NOMO-1 treated with dmso at 0.1 percent for 144 hours (cell line): ENCODE results near the gene DLG2.

Experiments used
- DNase-seq: peaks from one replicate; lab custom pipeline; 2025; ENCODE audit not compliant: unreplicated experiment; lab: John Stamatoyannopoulos, UW

DLG2 gene

DNA sequence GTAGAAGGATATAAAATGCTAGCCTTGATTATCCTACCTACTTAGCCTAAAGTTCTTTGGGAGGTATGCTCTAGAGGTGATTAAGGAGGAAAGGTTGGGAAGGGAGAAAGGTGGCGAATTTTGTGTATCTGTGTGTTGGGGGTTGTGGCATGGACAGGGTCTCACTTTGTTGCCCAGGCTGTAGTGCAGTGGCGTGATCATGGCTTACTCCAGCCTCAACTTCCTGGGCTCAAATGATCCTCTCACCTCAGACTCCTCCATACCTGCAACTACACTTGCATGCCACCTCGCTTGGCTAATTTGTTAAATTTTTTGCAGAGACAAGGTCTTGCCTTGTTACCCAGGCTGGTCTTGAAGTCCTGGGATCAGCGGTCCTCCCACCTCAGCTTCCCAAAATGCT, 1094.8 kb downstream of the DLG2 start:
- DNase-seq: no peak

DNA sequence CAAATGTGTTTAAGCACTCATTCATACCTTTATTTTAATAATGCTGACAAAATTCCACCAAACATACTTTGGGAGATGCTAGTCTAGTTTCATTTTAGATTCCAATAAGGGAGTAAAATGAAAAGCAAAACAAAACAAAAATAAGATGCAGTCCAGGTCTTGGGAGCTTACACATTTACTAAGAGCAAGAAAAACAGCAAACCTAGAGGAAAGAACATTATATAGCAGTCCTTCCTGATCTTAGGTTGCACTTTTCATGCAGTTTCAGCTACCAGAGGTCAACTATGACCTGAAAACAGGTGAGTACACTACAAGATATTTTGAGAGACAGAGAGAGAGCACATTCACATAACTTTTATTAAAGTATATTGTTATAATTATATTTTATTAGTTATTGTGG, 1100.9 kb downstream of the DLG2 start:
- no peak for DNase-seq

DNA sequence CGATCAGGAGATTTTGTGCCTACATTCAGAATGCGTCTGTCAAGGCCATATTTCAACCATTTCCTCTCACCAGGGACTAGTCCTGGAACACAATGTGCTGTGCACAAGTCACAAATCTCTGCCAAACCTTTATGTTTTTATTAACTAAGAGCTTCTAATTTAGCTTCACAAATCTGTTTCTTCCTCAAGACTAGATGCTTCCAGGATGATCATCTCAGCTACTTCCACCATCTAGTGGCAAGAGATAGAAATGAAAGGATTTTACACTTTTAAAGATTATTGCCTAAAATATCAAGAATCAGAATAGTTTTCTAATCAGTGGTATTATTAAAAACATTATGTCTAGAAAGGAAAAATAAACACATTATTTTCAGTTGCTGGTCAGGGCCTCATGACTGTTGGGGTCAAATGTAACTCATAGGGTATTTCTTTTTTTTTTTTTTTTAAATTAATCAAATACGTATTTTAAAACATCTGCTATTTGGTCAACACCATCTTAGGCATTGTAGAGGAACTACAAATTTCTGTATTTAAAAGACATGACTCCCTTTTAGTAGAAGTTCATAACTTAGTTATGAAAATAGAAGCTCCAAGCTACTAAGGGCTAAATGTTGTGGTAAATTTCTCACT, 1102.6 kb downstream of the DLG2 start:
- no peak for DNase-seq

DNA sequence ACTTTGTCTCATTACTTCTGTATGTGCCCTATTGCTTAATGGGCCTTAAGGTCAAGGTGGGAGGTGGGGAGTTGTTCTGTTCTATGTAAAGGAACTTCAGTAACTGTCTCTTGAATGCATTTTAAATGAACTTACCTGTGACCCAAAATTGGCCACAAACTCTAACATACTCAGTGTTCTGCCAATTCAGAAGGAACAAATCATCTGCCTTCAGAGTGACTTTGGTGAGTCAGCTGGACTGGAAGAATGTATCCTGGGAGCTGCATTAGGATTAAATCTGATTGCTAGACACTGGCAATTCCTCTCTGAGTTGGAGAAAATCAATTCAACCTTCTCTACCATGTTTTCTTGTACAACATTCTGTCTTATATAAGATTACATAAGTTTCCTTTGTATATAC, 1104.8 kb downstream of the DLG2 start:
- no peak for DNase-seq

DNA sequence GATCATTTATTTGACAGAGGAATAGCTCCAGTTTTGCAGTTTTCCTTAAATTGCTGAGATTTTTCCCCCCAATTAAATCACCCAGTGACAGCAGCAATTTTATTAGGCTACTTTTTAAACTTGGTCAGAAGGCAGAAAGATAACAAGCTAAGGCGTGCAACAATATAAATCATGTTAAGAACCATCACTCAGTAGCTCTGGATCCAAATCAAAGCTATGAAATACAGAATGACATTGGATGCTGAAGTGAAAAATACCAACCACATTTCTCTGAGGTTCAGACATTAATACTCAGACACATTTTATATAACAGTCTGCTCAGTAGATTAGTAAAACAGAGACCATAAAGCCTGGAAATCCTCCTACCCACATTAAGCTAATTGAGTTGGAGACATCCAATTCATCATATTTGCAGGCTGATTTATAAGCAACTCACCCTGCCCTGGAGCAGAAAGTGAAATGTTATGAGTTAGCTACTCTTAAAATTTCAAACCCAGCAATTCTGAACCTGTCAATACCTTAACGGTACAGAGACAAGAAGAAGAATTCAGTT, 1108.4 kb downstream of the DLG2 start:
- no peak for DNase-seq

DNA sequence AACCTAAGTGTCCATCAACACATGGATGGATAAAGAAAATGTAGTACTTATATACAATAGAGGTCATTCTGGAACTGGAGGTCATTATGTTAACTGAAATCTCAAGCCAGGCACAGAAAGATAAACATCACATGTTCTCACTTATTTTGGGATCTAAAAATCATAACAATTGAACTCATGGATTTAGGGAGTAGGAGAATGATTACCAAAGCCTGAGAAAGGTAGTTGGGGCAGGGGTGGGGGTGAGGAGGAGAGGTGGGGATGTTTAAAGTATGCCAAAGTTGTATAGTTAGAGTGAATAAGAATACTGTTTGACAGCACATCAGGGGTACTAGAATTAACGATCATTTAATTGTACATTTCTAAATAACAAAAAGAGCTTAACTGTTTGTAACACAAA, 1112.7 kb downstream of the DLG2 start:
- DNase-seq: no peak

DNA sequence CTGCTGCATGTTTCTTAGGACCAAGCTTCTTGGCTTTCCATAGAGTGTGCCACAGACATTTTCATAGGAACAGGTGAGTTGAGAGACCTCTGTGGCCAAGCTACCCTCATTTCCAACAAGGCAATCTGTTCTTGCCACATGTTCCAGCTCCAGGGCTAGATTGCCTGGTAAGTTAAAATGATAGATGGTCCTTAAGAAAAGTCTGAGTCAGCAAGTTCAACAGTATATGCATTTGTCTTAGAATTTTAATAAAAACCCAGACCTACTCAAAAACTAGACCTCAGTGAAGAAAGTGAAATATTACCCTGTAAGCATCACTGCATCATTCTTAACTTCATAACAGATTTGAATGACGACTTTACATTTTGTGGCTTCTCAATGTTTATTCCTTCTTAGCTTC, 1123.6 kb downstream of the DLG2 start:
- DNase-seq: no peak

DNA sequence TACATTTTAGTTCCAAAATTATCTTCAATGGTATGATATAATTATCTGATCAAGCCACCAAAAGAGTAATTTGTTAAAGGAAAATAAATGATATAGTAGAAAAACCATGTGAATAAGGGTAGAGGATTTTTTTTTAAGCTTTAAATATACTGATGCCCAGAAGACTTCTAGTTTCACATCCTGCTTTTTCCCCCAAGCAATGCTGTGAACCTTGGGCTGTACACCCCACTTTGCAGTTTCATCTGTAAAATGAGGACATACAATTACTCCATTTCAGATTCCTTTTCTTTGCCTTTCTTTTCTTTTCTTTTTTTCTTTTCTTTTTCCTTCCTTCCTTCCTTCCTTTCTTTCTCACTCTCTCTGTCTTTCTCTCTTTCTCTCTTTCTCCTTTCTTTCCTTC, 1125.4 kb downstream of the DLG2 start:
- peak; percentile 19 for DNase-seq

DNA sequence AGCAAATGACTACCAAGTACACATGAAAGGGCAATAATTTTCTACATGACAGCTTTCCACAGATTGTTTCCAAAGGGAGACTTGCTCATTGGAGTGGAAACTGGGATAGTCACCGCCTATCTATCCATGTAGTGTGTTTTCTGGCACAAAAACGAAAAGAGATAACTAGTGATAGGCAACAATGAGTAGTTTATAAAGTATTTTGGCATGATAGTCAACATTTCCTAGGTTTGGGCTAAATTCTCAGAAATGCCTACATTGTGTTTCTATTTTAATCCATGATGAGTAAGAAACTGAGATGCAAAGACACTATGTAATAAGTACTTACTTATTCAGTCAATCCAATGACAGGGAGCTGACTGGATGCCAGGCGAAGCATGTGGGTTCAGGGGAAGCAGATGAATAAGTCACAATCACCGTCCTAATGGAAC, 1129.1 kb downstream of the DLG2 start:
- DNase-seq: no peak

DNA sequence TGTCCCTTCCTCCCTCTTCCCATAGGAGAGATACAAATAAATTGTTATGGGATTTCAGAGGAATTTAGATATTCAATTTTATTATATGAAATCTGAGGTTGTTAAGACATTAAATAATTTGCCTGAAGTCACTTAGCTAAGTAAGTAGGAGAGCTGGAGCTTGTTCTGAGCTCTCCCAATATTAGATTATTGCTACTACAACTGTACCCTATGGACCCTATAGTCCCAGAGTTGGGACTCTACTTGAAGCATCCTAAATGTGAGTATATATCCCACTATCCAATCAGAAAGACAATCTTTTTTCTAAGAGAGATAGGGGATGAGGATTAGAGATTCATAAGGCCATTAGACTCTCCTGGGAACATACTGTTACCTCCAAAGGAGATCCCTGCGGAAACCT, 1130.0 kb downstream of the DLG2 start:
- DNase-seq: no peak

DNA sequence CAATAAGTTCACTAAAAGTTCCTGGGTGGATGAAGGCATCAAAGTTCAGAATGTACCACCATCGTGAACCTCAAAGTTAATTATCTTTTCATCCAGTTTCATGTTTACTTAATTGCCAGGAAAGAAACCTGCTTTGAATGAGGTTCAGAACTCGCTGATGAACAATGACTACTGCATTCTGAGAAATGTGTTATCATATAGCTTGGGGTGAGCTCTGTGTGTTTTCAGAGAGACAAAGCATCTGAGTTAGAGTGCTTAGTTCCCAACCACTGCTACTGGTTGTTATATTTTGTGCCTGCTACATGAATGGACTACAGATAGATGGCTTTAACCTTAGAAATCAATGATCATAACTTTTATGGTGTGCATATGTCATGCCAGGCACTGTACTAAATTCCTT, 1131.0 kb downstream of the DLG2 start:
- no peak for DNase-seq

DNA sequence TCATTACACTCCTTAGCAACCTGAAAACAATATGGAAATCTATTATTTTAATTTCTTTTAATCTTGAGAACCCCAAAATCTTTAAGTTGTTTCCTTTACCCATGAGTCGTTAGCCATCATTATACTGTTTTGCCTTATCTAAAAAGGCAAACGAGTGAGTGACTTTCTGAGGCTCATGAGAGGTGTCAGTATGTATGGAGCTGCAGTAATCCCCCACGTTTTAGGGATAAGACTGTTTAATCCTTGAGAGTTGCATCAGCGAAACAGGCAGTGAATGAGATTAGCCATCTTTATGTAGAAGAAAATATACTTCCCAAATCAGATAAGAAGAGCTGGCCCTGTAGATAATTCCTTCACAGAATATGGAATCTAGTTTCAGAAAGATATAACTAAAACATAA, 1147.0 kb downstream of the DLG2 start:
- no peak for DNase-seq

DNA sequence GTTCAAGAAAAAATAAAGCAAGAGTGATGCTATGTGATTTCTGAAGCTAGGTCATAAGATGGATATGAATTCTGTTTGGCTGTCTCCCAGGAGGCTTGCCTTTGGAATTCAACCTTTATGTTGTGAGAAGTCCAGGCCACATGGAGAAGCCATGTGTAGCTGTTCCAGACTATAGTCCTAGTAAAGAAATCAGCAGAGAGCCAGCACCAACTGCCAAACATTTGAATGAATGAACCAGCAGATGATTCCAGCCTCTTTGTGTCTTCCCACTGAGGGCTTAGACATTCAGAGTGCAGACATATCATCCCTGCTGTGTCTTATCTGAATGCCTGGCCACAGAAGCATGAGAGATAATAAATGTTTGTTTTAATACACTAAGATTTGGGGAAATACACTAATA, 1150.6 kb downstream of the DLG2 start:
- no peak for DNase-seq

DNA sequence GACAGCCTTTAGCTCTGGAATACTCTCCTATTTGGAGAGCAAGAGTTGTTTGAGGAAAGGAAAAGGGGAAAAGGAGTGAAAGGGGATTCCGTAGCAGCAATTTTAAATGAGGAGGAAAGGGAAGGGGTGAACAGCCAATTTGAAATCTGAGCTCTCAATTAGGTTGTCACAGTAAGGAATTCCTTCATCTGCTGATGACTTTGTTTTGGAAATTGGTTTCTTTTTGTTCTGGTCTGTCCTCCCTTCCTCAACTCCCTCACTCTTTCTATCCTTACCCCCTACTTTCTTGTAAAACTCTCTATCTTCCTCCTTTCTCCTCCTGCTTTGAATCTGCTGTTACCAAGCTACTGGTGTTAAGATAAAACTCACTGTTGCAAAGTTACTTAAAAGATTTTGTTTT, 1155.6 kb downstream of the DLG2 start:
- DNase-seq: no peak

DNA sequence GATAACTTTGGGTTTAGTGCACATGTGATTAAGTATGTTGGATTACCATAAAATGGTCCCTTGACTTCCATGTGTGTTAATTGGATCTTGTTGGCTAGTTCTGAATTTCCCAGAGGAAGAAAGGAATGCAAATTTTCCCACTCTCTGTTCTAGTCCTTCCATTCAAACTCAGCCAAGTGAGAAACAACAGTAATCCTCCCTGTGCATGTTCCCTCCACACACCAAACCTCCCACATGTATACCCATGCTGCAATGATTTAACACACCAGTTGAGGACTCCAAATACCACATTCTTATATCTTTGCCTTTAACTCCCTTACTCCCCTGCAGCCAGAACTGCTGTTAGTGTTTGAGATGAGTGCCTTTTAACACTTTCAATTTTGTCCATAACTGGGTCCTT, 1158.9 kb downstream of the DLG2 start:
- DNase-seq: no peak

DNA sequence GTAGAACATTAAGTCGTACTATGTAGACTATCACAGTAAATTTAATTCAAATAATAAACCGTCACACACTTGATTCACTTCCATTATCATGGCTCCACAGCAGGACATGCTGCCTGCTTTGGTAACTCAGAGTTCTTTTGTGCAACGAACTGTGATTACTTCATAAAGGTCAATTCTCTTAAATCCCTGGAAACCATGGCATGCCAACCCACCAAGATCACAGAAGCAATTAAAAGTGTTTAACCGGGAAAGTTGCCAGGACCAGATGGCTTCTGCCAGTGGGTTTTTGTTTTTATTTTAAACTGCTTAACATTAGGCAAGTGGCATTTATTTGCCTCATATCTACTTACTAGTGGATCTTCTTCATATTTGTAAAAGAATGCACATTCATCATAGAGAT, 1162.1 kb downstream of the DLG2 start:
- DNase-seq: no peak

DNA sequence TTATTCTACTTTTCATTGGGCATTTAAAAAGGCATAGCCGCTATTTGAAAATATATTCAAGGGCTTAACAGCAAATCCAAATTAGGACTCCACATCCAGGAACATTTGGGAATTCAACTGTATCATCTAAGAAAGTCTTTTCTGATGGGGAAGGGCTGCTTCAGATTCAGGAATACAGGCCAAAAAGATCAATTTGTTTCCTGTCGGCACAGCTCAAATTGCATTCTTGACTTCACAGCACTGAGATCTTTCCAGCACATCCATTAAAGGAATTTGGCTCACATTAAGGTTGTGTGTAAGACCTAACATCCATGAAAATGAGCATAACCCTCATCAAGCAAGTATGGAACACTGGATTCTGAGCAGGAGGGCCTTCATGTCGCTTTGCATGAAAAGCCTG, 1171.5 kb downstream of the DLG2 start:
- DNase-seq: no peak

DNA sequence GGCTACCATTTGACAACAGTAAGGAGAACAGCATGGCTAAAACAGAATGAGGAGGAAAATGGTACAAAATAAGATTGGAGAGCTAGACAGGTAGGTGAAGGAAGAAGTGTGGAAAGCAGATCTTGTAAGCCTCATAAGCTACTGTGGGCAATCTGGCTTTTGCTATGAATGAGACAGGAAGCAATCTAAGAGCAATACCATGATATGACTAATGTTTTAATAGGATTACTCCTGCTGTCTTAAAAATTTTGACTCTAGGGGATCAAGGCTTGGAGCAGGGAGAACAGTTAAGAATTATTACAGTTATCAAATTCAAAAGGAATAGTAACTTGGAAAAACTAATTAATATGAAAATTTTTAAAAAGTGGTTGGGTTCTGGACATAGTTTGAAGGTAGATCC, 1174.9 kb downstream of the DLG2 start:
- DNase-seq: no peak

DNA sequence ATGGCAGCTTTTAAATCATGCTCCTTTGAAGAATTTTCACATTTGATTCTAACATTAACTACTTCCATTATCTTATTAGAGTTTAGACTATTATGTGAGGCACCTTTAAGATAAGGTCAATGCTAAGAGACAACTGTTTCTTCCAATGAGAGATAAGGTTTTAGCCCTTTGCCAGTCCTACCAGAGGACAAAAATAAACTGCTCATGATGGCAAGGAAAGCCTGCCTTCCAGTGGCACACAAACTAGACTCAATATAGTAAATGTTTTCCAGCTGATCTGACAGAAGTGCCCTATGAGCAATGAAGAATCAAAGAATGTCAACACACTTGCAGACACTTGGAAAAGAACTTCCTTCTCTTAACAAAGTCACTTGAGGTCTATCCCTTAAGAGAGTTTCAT, 1188.6 kb downstream of the DLG2 start:
- DNase-seq: no peak

DNA sequence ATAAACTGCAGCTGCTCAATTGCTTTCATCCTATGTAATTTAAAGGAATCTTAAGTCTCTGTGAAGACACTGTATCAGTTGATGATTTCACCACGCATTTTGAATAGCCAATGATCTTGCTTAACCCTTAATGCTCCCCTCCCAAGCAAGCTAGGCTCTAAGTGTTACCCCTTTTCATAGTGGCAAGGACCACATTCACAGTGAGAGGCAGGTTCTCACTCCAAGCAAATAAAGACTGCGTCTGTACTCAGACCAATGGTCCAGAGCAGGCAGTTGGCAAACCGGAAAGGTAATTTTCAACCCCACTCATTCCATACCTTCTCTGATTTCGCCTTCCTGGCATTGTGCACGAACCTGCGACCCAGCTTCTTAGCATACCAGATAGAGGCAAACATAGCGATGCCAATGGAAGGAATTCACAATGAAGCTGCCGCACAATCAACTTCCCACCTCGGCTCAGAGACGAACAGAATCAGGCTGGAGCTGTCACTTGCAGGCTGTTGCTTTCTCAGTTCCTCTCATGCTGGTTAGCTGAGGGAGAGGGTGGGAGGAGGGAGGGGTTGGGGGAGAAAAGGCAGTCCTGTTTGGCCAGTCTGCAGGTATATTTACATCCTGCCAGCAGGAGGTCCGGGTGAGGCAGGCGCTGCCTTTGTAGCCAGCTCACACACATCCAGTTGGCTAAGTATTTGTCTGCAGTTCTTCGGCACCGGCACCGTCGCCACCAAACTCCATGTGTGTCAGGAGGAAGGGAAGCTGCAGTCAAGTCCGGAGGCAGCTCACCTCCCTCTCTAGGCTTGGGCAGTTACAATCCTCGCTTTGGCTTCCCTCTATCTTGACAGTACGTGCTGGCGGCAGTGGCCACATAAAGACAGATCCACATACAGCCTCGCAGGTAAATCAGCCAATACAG, 1189.8 kb downstream of the DLG2 start:
- DNase-seq: peak; percentile 28

DNA sequence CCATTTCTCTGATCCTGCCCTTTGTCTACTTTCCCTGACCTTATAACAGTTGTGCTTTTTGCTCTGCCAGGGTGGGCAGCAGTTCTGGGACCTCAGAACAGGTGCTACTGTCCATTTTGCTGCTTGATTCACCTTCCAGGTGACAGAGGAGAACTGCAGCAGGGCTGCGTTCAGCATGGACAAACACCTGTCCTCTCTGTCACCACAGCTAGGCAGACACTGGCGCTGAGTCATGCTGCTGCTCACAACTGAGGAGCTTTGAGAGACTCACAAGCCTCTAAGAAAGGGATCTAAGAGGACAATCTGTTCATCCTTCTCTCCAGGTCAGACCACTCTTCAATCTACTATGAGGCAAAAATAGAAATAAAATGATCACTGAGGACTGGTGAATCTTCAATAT, 1196.5 kb downstream of the DLG2 start:
- DNase-seq: no peak

DNA sequence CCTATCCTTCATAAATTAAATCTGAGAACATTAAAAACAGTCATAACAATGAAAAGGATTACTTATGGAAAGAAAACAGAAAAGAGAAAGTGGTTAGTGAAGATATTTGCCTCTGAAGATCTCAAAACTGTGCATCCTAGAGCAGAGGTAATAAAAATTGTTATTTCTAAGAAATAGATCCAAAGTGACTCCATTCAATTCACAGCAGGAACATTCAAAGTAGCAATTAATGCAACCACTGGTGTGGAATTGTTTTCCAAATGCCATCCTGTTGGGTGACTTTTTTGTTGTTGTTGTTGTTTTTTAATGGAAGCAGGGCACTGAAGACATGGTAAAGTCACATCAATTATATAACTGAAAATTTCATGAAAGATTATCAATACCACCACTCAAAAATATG, 1201.5 kb downstream of the DLG2 start:
- no peak for DNase-seq
